ENCODE data around the gene CUL4A. TPM values are rescaled to one million over a fixed set of nuclear protein-coding genes. Genes with fewer than 3 reads are reported as not detected.

CUL4A gene
- total and polyA plus RNA-seq, 7 donors, result 75.4 to 180 (median 135) TPM

DNA sequence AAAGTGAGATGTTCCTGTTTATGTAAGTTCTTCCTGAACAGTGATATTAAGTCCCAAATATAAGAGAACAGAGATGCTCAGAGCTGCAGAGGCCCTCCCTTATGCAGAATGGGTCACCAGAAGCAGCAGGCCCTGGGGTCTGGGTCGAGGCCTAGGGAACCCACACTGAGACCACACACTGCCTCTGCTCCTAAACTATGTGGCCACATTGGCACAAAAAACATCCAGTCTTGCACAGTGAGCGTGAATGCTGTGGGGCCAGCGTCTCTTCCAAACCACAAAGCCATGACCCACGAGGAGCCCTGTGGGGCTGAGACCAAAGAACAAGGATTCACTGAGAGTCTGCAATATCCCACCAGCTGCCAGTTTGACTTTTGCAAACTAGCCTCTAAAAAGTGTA is 27.4 kb upstream of the CUL4A start:
- H3K4me1 ChIP-seq, result no peaks in the 10 kb centered on the region
- H3K36me3 ChIP-seq (ENCODE audit: insufficient read depth in 1 of 2, low read depth in 1 of 2), result peaks cover 16 to 97% of the 10 kb centered on the region in 2 donors
- no peaks in the 10 kb centered on the region for H3K27me3 ChIP-seq (ENCODE audit: insufficient read depth in 3 of 3, low read length in 2 of 3)
- H3K9me3 ChIP-seq, result no peaks in the 10 kb centered on the region
- TF ChIP-seq CTCF (IDR thresholded peaks at IDR 0.05), result no peak
- WGBS, 3 donors, result 87 to 94% (median 92%) methylated on average over 4 of the region's 4 CpGs
- ATAC-seq (no peak), DNase-seq (no peak)
- H3K4me3 ChIP-seq, result no peak overlapping the region
- no peak overlapping the region for H3K27ac ChIP-seq
- intact Hi-C loops (cut with DNase I), result no loop called here

- H3K4me3 ChIP-seq, result no peak overlapping the region
- no peak for ATAC-seq
- DNase-seq, result no peak
- H3K36me3 ChIP-seq (ENCODE audit: insufficient read depth in 1 of 2, low read depth in 1 of 2), result peaks cover 16 to 93% of the 10 kb centered on the region in 2 donors
- no peaks in the 10 kb centered on the region for H3K9me3 ChIP-seq
- no peaks in the 10 kb centered on the region for H3K27me3 ChIP-seq (ENCODE audit: insufficient read depth in 3 of 3, low read length in 2 of 3)
- no peak for TF ChIP-seq CTCF (IDR thresholded peaks at IDR 0.05)
- intact Hi-C loops (cut with DNase I), result no loop called here
- H3K27ac ChIP-seq, result no peak overlapping the region
- 89 to 92% (median 90%) methylated on average over 14 of the region's 14 CpGs for WGBS, 3 donors
- H3K4me1 ChIP-seq, result no peaks in the 10 kb centered on the region
Measured at GRCh38 chr13:113183450-113184129, 25.8 kb upstream of the CUL4A start.

GRCh38 chr13:113184568-113185440 is 24.6 kb upstream of the CUL4A start:
- H3K27me3 ChIP-seq (ENCODE audit: insufficient read depth in 3 of 3, low read length in 2 of 3), result no peaks in the 10 kb centered on the region
- intact Hi-C loops (cut with DNase I), result no loop called here
- DNase-seq (no peak), ATAC-seq (no peak)
- H3K36me3 ChIP-seq (ENCODE audit: insufficient read depth in 1 of 2, low read depth in 1 of 2), result peaks cover 15 to 92% of the 10 kb centered on the region in 2 donors
- H3K4me1 ChIP-seq, result no peaks in the 10 kb centered on the region
- WGBS, 3 donors, result 90 to 92% (median 91%) methylated on average over 22 of the region's 22 CpGs
- H3K4me3 ChIP-seq, result no peak overlapping the region
- no peak for TF ChIP-seq CTCF (IDR thresholded peaks at IDR 0.05)
- no peak overlapping the region for H3K27ac ChIP-seq
- H3K9me3 ChIP-seq, result no peaks in the 10 kb centered on the region

- DNase-seq, result no peak
- ATAC-seq, result no peak
- H3K36me3 ChIP-seq (ENCODE audit: insufficient read depth in 1 of 2, low read depth in 1 of 2), result peaks cover 12 to 90% of the 10 kb centered on the region in 2 donors
- no peaks in the 10 kb centered on the region for H3K4me1 ChIP-seq
- H3K4me3 ChIP-seq, result no peak overlapping the region
- no peaks in the 10 kb centered on the region for H3K9me3 ChIP-seq
- H3K27ac ChIP-seq, result peak overlapping the region; percentile 52
- no peak for TF ChIP-seq CTCF (IDR thresholded peaks at IDR 0.05)
- 77 to 82% (median 81%) methylated on average over 12 to 13 of the region's 13 CpGs for WGBS, 3 donors
- intact Hi-C loops (cut with DNase I), result no loop called here
- H3K27me3 ChIP-seq (ENCODE audit: insufficient read depth in 3 of 3, low read length in 2 of 3), result no peaks in the 10 kb centered on the region
Measured at GRCh38 chr13:113186061-113186900, 23.1 kb upstream of the CUL4A start.
